22Rv1 (cell line): ENCODE measurements around the gene PHOX2B.

Source experiments
- ZFX ChIP-seq: fragments of 450-650 bp; IDR thresholded peaks from 2 replicates; pipeline ENCODE4 v1.6.1; 2017; ENCODE audit warnings: antibody characterized with exemption, borderline replicate concordance
- TF ChIP-seq, protein P1 (sequence below): fragments of 450-650 bp; IDR thresholded peaks from 2 replicates; pipeline ENCODE4 v1.5.1; 2017; ENCODE audit warnings: mild to moderate bottlenecking

GRCh38 chr4:41714364-41715000 is 34.0 kb downstream of the PHOX2B start:
- TF ChIP-seq, protein P1, sequence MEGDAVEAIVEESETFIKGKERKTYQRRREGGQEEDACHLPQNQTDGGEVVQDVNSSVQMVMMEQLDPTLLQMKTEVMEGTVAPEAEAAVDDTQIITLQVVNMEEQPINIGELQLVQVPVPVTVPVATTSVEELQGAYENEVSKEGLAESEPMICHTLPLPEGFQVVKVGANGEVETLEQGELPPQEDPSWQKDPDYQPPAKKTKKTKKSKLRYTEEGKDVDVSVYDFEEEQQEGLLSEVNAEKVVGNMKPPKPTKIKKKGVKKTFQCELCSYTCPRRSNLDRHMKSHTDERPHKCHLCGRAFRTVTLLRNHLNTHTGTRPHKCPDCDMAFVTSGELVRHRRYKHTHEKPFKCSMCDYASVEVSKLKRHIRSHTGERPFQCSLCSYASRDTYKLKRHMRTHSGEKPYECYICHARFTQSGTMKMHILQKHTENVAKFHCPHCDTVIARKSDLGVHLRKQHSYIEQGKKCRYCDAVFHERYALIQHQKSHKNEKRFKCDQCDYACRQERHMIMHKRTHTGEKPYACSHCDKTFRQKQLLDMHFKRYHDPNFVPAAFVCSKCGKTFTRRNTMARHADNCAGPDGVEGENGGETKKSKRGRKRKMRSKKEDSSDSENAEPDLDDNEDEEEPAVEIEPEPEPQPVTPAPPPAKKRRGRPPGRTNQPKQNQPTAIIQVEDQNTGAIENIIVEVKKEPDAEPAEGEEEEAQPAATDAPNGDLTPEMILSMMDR: no peak
- TF ChIP-seq ZFX: no peak
